Measurements from ENCODE around the gene TUBB2A. TPM values are rescaled to one million over a fixed set of nuclear protein-coding genes. Genes with fewer than 3 reads are reported as not detected.
A peak's percentile ranks its signal among the peaks of the same experiment; 100 is the strongest.

Gene TUBB2A
- total RNA-seq, 4 donors from 2014 or later: 35.9 to 149 (median 93.5) TPM

GRCh38 chr6:3165631-3166534, 8.5 kb upstream of the TUBB2A start:
- no peak for DNase-seq
- H3K27me3 ChIP-seq: no peaks in the 10 kb centered on the region
- no peaks in the 10 kb centered on the region for H3K36me3 ChIP-seq
- H3K4me3 ChIP-seq: no peak overlapping the region
- TF ChIP-seq CTCF (IDR thresholded peaks at IDR 0.05) (no peak), POLR2A (IDR thresholded peaks at IDR 0.05) (no peak)
- H3K27ac ChIP-seq: no peak overlapping the region
- 59 to 69% methylated on average over 7 of the region's 7 CpGs for WGBS, 2 donors
- intact Hi-C loops (cut with DNase I): no loop called here
- H3K9me3 ChIP-seq: no peaks in the 10 kb centered on the region
- peaks cover 0 to 28% (median 3%) of the 10 kb centered on the region in 3 donors for H3K4me1 ChIP-seq

GRCh38 chr6:3164388-3164787, 7.0 kb upstream of the TUBB2A start:
- no peak overlapping the region for H3K27ac ChIP-seq
- H3K36me3 ChIP-seq: no peaks in the 10 kb centered on the region
- 84 to 91% methylated on average over 6 of the region's 6 CpGs for WGBS, 2 donors
- intact Hi-C loops (cut with DNase I): no loop called here
- H3K9me3 ChIP-seq: no peaks in the 10 kb centered on the region
- H3K4me1 ChIP-seq: peaks cover 0 to 43% (median 8%) of the 10 kb centered on the region in 3 donors
- TF ChIP-seq POLR2A (IDR thresholded peaks at IDR 0.05) (no peak), CTCF (IDR thresholded peaks at IDR 0.05) (no peak)
- no peak for DNase-seq
- H3K4me3 ChIP-seq: no peak overlapping the region
- no peaks in the 10 kb centered on the region for H3K27me3 ChIP-seq

- DNase-seq: no peak
- no peak for TF ChIP-seq POLR2A (IDR thresholded peaks at IDR 0.05)
- TF ChIP-seq CTCF (IDR thresholded peaks at IDR 0.05): no peak
- Histone ChIP-seq H3K27me3 (no peaks in the 10 kb centered on the region), H3K4me3 (peak overlapping the region; percentile 72 to 90 (median 80)), H3K4me1 (peaks cover 0 to 55% (median 9%) of the 10 kb centered on the region in 3 donors), H3K9me3 (no peaks in the 10 kb centered on the region), H3K27ac (peak overlapping the region; percentile 96 to 97 (median 96)), H3K36me3 (no peaks in the 10 kb centered on the region)
- intact Hi-C loops (cut with DNase I): no loop called here
- WGBS, 2 donors: 13 to 14% methylated on average over 13 of the region's 13 CpGs
These were observed 5.9 kb upstream of the TUBB2A start for GRCh38 chr6:3163248-3163594.

GRCh38 chr6:3162565-3163247, 5.4 kb upstream of the TUBB2A start:
- H3K27me3 ChIP-seq: no peaks in the 10 kb centered on the region
- TF ChIP-seq POLR2A (IDR thresholded peaks at IDR 0.05) (peak in 2 of 4 donors; percentile 54 to 76), CTCF (IDR thresholded peaks at IDR 0.05) (peak in 3 of 6 experiments; percentile 8 to 26 (median 17))
- H3K36me3 ChIP-seq: no peaks in the 10 kb centered on the region
- WGBS, 2 donors: 0 to 1% methylated on average over 5 to 11 of the region's 74 CpGs
- H3K27ac ChIP-seq: peak overlapping the region; percentile 96 to 97 (median 96)
- H3K4me1 ChIP-seq: peaks cover 0 to 60% (median 9%) of the 10 kb centered on the region in 3 donors
- no peaks in the 10 kb centered on the region for H3K9me3 ChIP-seq
- intact Hi-C loops (cut with DNase I): no loop called here
- no peak for DNase-seq
- H3K4me3 ChIP-seq: peak overlapping the region; percentile 72 to 90 (median 80)

GRCh38 chr6:3162067-3162497, 4.7 kb upstream of the TUBB2A start:
- Histone ChIP-seq H3K4me1 (peaks cover 0 to 61% (median 9%) of the 10 kb centered on the region in 3 donors), H3K27ac (peak overlapping the region; percentile 96 to 97 (median 96)), H3K9me3 (no peaks in the 10 kb centered on the region), H3K36me3 (no peaks in the 10 kb centered on the region), H3K27me3 (no peaks in the 10 kb centered on the region), H3K4me3 (peak overlapping the region; percentile 72 to 90 (median 80))
- 51 to 66% methylated on average over 6 to 7 of the region's 7 CpGs for WGBS, 2 donors
- no peak for TF ChIP-seq CTCF (IDR thresholded peaks at IDR 0.05)
- no peak for TF ChIP-seq POLR2A (IDR thresholded peaks at IDR 0.05)
- intact Hi-C loops (cut with DNase I): no loop called here
- DNase-seq: no peak

Measured in esophagus squamous epithelium (tissue), 5 donors.